Measurements from ENCODE around the gene C10orf88. TPM values are rescaled to one million over a fixed set of nuclear protein-coding genes. Genes with fewer than 3 reads are reported as not detected.

Gene C10orf88
- total RNA-seq, 1 donor from 2014 or later, result 13.0 TPM

DNA sequence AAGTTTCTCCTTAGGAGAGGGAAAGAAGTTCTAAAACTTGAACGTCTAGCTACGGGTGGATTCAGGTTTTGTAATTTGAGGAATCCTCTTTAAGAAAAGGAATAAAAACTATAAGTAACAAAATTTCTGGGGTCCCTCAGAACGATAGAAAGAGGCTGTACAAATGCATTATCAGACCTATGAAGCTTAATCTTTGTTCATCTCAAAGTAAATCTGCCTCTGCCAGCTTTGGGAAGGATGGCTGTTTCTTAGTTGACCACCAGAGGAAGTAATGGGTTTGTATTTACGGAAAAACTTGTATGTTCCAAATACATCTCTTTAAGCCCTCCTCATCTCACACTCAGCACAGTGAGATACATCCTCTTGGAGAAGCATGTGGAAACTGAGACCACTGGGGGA, 27.0 kb upstream of the C10orf88 start:
- no peak for DNase-seq (ENCODE audit: extremely low spot score, unreplicated experiment)
- Mint-ChIP-seq H3K27ac (peak overlapping the region; percentile 94), H3K27me3 (peaks cover 7% of the 10 kb centered on the region), H3K4me3 (peak overlapping the region; percentile 89), H3K36me3 (peaks cover 3% of the 10 kb centered on the region), H3K9me3 (no peaks in the 10 kb centered on the region), H3K4me1 (ENCODE audit: unreplicated experiment) (peaks cover 10% of the 10 kb centered on the region)
- TF ChIP-seq, protein P1, sequence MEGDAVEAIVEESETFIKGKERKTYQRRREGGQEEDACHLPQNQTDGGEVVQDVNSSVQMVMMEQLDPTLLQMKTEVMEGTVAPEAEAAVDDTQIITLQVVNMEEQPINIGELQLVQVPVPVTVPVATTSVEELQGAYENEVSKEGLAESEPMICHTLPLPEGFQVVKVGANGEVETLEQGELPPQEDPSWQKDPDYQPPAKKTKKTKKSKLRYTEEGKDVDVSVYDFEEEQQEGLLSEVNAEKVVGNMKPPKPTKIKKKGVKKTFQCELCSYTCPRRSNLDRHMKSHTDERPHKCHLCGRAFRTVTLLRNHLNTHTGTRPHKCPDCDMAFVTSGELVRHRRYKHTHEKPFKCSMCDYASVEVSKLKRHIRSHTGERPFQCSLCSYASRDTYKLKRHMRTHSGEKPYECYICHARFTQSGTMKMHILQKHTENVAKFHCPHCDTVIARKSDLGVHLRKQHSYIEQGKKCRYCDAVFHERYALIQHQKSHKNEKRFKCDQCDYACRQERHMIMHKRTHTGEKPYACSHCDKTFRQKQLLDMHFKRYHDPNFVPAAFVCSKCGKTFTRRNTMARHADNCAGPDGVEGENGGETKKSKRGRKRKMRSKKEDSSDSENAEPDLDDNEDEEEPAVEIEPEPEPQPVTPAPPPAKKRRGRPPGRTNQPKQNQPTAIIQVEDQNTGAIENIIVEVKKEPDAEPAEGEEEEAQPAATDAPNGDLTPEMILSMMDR (conservative IDR thresholded peaks at IDR 0.05), result peak; percentile 68

DNA sequence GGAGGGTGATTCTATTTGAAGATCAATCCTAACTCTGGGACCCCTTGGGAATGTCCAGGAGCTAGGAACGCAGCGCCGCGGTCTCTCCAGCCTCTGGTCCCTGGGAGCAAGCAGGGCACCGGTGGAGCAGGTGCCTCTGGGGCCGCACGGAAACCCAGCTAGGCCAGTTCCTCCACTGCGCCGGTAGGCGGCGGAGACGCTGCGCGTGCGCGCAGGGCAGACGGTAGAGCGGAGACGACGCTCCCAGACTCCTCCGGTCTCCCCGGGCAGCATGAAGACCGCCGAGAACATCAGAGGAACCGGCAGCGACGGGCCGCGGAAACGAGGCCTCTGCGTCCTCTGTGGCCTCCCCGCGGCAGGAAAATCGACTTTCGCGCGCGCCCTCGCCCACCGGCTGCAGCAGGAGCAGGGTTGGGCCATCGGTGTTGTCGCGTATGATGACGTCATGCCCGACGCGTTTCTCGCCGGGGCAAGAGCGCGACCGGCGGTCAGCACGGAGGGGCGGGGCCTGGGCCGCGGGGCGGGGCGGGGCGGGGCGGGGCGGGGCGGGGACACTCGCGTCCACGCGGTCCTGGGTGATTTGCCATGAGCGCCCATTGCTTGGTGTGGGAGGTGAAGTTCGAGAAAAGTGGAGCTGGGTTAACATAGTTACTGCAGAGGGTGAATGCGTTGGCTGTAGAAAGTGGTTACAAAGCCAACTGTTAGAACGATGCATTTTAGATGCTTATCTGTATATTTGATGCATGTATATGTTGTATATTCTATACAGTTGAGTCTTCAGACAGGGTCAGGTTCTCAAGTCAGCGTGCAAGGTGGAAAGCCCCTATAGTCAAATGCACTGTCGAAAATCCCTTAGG, 26.4 kb upstream of the C10orf88 start, which contains the start of gene PSTK:
Gene PSTK (plus strand): TSS at position 193 of the 857 bp plus-strand sequence. CDS start 79 bp downstream, at position 272.
- H3K27me3 Mint-ChIP-seq, result peaks cover 10% of the 10 kb centered on the region
- DNase-seq (ENCODE audit: extremely low spot score, unreplicated experiment), result peak; percentile 93
- H3K27ac Mint-ChIP-seq, result peak within 1 kb of the TSS; percentile 94
- TF ChIP-seq, protein P1 (conservative IDR thresholded peaks at IDR 0.05), result peak; percentile 95
- H3K4me3 Mint-ChIP-seq, result peak within 1 kb of the TSS; percentile 89
- H3K36me3 Mint-ChIP-seq, result peaks cover 3% of the 10 kb centered on the region
- H3K9me3 Mint-ChIP-seq, result no peaks in the 10 kb centered on the region
- H3K4me1 Mint-ChIP-seq (ENCODE audit: unreplicated experiment), result peaks cover 10% of the 10 kb centered on the region

DNA sequence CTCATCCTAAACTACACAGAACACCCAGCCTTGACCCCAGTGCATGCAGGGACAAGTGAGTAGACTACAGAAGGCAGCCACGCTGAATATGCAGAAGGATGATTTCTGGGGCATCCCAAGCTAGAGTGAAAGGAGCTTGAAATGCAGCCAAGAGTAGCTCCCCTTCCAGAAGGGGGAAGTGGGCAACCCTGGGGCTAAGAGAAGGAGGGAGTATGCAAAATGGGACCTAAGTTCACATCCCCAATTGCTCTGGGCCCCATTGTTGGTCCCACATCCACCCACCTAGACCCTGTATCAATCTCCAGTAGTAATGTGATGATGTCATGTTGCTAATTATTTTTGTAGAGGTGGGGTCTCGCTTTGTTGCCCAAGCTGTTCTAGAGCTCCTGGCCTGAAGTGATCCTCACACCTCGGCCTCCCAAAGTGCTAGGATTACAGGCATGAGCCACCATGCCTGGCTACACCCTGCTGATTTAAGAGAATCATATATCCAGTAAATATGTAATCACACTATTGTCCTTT, 20.6 kb upstream of the C10orf88 start:
- no peak overlapping the region for H3K4me3 Mint-ChIP-seq
- H3K27me3 Mint-ChIP-seq, result peaks cover 15% of the 10 kb centered on the region
- no peaks in the 10 kb centered on the region for H3K9me3 Mint-ChIP-seq
- H3K36me3 Mint-ChIP-seq, result no peaks in the 10 kb centered on the region
- peaks cover under 1% of the 10 kb centered on the region for H3K4me1 Mint-ChIP-seq (ENCODE audit: unreplicated experiment)
- no peak overlapping the region for H3K27ac Mint-ChIP-seq
- no peak for DNase-seq (ENCODE audit: extremely low spot score, unreplicated experiment)
- TF ChIP-seq, protein P1 (conservative IDR thresholded peaks at IDR 0.05), result no peak

DNA sequence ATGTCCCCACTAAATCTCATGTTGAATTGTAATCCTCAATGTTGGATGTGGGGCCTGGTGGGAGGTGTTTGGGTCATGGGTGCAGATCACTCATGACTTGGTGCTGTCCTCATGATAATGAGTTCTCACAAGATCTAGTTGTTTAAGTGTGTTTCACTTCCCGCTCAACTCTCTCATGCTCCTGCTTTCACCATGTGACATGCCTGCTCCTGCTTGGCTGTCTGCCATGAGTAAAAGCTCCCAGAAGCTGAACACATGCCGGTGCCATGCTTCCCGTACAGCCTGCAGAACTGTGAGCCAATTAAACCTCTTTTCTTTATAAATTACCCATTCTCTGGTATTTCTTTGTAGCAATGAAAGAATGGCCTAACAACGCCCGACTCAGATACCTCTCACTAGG, 20.0 kb upstream of the C10orf88 start:
- no peak overlapping the region for H3K4me3 Mint-ChIP-seq
- peaks cover 15% of the 10 kb centered on the region for H3K27me3 Mint-ChIP-seq
- no peaks in the 10 kb centered on the region for H3K9me3 Mint-ChIP-seq
- no peaks in the 10 kb centered on the region for H3K36me3 Mint-ChIP-seq
- H3K27ac Mint-ChIP-seq, result no peak overlapping the region
- TF ChIP-seq, protein P1 (conservative IDR thresholded peaks at IDR 0.05), result no peak
- no peak for DNase-seq (ENCODE audit: extremely low spot score, unreplicated experiment)
- no peaks in the 10 kb centered on the region for H3K4me1 Mint-ChIP-seq (ENCODE audit: unreplicated experiment)

DNA sequence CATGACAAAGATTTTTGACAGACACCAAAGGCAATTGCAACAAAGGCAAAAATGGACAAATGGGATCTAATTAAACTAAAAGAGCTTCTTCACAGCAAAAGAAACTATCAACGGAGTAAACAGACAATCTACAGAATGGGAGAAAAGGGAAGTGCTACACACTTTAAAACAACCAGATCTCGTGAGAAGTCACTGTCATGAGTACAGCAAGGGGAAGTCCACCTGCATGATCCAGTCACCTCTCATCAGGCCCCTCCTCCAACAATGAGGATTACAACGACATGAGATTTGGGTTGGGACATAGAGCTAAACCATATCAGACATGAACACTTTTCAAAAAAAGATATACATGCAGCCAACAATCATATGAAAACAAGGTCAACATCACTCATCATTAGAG, 14.7 kb upstream of the C10orf88 start:
- H3K36me3 Mint-ChIP-seq, result no peaks in the 10 kb centered on the region
- H3K4me3 Mint-ChIP-seq, result no peak overlapping the region
- no peaks in the 10 kb centered on the region for H3K4me1 Mint-ChIP-seq (ENCODE audit: unreplicated experiment)
- peaks cover 19% of the 10 kb centered on the region for H3K27me3 Mint-ChIP-seq
- no peak for DNase-seq (ENCODE audit: extremely low spot score, unreplicated experiment)
- peaks cover 23% of the 10 kb centered on the region for H3K9me3 Mint-ChIP-seq
- no peak overlapping the region for H3K27ac Mint-ChIP-seq
- TF ChIP-seq, protein P1 (conservative IDR thresholded peaks at IDR 0.05), result no peak
